GM21576 (cell line): ENCODE results near the gene ETNK1.
"Not testable (repeated sequence)": the region's sequence is repeated elsewhere in the genome, so short reads cannot be mapped to it uniquely, and the experiment has no call there.

Source experiments
- ATAC-seq: cut with Tn5 transposase; IDR thresholded peaks from one replicate; pipeline ENCODE4 v1.9.1; 2021; ENCODE audit warnings: mild to moderate bottlenecking, moderate library complexity; ENCODE audit not compliant: unreplicated experiment

ETNK1 gene

GRCh38 chr12:22684140-22685118 is 59.5 kb downstream of the ETNK1 start:
- ATAC-seq, result peak; percentile 52

DNA sequence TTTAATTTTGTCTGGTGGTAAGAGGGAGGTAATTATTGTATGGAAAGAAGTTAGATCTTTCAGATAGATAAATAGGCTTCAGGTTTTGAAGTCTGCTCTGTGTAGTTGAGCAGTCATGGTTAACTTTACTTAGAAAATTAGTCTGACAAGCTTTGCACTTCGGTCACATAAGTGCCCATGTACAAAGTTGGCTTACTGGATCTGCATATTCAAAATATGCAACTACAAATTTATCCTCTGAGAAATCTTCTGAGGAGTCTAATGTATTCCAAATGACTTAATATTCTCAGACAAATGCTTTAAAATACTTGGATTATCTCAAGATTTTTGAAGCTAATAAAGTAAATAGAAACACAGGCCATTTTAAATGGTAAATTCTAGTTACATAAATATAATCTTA is 61.2 kb downstream of the ETNK1 start:
- no peak for ATAC-seq

DNA sequence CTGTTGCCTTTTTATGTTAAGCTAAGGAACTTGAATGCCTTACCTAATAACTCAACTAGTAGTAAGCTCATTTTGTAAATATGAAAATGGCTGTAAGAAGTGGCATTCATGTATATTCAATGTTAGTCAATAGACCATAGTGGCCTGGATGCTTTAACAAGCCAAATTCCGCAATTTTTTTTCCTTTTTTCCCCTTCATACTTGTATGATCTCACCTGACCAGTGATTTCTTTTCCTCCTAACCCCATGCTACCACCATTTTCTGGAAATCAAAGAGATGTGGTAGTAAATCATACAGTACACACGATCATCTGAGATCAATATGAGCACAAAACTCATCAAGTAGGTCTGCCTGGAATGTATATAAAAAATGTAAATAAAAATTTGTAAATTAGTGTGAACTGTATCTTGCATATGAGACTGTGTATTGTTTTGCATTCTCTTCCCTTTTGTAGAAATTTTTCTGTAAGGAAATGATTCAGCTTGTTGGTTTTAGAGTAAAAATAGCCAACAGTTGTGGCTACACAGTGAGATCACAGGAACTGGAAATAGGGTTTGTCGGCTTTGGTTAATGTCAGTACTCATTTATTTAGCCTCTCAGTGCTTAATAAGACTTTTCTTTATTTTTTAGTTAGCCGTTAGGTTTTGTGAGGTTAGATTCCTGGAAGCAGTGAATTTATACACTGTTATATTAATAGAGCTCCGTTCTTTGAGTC is 62.5 kb downstream of the ETNK1 start:
- ATAC-seq, result peak; percentile 75

DNA sequence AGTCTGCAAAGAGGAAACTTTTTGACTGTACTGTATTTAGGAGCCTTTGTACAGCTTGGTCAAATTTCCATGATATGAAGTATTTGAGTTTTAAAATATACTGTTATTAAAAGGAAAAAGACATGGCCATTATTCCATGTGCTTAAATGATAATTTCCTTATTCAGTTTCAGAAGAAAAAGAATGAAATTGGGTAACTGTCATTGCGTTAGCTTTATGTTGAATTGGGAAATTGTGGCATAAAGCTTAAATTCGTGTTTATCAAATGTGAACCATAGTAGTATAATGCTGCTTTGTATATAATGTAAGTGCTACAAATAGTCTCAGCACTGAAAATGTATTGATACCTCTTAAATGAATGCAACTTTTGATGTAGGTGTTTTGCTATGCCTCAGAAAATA is 64.9 kb downstream of the ETNK1 start:
- no peak for ATAC-seq

DNA sequence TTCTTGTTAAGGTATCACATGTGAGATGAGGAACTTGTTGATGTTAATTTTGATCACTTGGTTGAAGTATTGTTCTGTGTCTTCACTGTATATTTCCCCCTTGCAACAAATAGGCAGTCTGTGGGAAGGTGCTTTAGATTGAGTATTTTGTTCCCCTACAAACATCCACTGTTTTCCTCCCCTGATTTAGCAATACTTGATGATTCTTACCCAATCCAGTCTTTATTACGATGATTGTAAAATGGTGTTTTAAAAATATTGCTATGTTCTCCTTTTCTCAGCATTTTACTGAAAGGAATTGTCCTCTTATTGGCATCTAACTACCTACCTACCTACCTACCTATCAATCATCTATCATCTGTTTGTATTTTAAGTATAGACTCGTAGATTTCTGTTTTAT is 66.3 kb downstream of the ETNK1 start:
- no peak for ATAC-seq

GRCh38 chr12:22692467-22692866 is 67.5 kb downstream of the ETNK1 start:
- ATAC-seq, result not testable (repeated sequence)

GRCh38 chr12:22692964-22693555 is 68.1 kb downstream of the ETNK1 start:
- ATAC-seq, result no peak

- no peak for ATAC-seq
Measured at GRCh38 chr12:22698576-22698975, 73.6 kb downstream of the ETNK1 start.

DNA sequence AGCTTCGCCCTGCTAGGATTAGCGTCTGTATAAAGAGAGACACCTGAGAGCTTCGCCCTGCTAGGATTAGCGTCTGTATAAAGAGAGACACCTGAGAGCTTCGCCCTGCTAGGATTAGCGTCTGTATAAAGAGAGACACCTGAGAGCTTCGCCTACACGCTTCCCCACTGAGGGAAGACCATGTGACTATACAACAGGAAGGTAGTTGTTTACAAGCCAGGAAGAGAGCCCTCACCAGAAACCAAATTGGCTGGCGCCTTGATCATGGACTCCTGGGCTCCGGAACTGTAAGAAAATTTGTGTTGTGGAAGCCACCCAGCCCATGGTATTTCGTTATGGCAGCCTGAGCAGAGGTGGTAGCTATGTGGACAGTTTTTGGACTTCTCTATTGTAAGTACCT is 74.7 kb downstream of the ETNK1 start:
- not testable (repeated sequence) for ATAC-seq

GRCh38 chr12:22700106-22700505 is 75.1 kb downstream of the ETNK1 start:
- no peak for ATAC-seq

GRCh38 chr12:22701216-22701809 is 76.3 kb downstream of the ETNK1 start:
- not testable (repeated sequence) for ATAC-seq

DNA sequence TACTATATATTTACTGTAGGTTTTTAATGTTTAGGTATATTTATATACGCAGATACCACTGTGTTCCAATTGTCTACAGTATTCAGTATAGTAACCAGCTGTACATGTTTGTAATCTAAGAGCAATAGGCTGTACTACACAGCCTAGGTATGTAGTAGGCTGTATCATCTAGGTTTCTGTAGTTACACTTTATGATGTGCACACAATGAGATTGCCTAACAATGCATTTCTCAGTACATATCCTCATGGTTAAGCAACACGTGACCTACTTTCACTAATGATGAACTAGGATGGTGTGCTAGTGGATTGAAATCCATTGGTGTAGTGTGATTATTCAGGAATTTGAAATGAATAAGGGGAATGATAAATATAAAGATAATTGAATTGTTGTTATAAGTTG is 77.7 kb downstream of the ETNK1 start:
- ATAC-seq, result no peak

DNA sequence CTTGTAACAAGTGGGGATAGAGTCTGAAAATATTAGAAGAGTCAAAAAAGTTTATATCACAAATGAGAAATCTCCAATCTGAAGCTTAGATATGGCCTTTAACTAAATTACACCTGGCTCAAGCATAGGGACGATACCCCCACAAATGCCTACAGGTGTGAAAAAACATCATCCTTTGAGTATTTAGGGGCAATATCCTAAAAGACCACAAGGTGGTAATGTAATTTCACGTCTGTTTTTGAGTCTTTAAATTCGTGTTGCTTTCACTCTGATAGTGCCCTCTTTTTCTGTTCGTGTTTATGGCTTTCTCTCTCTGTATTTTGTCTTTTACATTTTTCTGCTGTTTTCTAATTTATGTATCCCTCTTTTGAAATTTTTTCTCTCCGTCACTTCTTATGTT is 84.3 kb downstream of the ETNK1 start:
- peak; percentile 64 for ATAC-seq

GRCh38 chr12:22712083-22712482 is 87.1 kb downstream of the ETNK1 start:
- ATAC-seq, result no peak

- no peak for ATAC-seq
Measured at GRCh38 chr12:22715254-22715653, 90.3 kb downstream of the ETNK1 start.

- ATAC-seq, result no peak
Measured at GRCh38 chr12:22719745-22720144, 94.8 kb downstream of the ETNK1 start.

DNA sequence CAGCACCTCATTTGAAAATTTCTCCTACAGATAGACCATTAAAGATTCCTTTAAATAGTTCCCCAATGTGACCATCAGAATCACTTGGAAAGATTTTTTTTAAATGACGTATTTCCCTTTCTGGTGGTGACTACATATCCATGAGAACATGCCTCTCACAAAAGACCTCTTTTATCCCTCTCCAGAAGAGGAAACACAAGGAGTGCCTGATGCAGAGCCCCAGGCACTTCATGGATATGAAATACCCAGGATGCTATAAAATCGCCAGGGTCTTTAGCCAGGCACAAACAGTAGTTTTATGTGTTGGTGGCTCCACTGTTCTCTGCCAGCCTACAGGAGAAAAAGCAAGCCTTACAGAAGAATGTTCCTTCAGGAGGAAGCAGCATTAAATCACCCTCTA is 97.1 kb downstream of the ETNK1 start:
- ATAC-seq, result no peak

DNA sequence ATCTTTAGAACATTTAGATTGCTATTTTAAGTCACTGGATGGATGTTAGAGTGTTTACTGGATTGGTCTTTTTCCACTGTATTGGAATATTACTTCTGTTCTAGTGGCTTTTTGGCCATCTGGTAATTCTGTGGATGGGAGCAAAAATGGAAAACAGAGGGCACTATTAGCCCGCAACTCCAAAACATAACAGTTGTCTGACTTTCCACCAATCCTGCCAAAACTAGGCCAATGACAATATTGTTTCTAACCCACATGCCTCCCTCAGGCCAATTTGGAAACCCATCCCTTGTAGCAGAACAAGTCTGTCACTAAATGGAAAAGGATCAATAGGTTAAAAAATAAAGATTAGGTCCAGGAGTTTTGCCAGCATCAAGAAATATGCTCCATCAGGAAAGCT is 97.8 kb downstream of the ETNK1 start:
- no peak for ATAC-seq

DNA sequence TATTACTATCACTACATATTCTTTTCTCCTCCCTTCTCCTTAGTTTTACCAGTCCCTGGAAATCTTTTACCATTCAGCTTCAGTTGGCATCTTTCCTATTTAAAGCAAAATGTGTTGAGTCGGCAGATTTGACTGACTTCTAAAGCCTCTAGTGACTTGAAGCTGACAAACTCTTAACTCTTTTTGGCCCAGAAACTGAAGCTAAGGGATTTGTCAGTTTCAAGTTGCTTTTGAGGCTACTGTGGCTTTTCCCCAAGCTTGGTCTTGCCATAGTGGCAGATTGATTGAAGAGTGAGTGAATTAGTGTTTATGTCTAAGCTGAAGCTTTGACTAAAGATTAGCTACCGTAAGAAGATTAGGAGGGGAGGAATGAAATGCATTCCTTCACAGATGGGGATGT is 104.0 kb downstream of the ETNK1 start:
- ATAC-seq, result no peak

GRCh38 chr12:22729431-22729956 is 104.5 kb downstream of the ETNK1 start:
- no peak for ATAC-seq

DNA sequence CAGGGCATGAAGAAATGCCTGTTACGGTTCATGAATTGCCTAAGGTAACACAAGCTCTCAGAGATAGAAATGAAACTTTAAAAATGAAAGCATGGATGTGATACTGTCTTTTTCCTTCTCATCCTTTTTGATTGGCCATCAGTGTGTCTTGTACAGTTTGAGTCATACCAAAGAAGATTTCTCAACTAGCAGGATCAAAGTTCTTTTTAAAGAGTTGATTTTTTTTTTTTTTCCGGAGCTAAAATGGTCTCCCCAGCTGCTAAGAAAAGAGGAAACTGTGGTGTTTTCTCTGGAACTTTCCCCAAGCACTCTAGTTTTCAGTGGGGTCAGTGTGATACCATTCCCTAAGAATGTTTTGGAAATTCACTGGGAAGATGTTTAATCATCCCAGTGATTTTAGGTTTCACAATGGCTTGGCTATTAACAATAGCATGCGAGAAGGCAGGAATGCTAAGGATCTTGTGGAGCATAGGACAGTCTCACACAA is 105.0 kb downstream of the ETNK1 start:
- ATAC-seq, result no peak
